Liver (tissue), 9 donors: ENCODE measurements around the gene RTN4RL2. TPM values are rescaled to one million over a fixed set of nuclear protein-coding genes. Genes with fewer than 3 reads are reported as not detected.

Experiments used
- DNase-seq: peaks from one replicate; pipeline ENCODE4 v3.0.0-alpha.2; 2017; ENCODE audit warnings: low spot score
- H3K27ac ChIP-seq, 2 donors: one replicate each; pipeline ENCODE4 v1.7.0; 2013; ENCODE audit warnings: inconsistent platforms in 2 of 2, low read length in 2 of 2, control low read depth in 1 of 2, low read depth in 1 of 2, mild to moderate bottlenecking in 1 of 2
- H3K27me3 ChIP-seq, 4 donors: one replicate each; pipeline versions ENCODE4 v1.6.1 to v1.7.0; 2013; ENCODE audit warnings: low read length in 3 of 4, inconsistent platforms in 1 of 4, mild to moderate bottlenecking in 1 of 4, moderate library complexity in 1 of 4; ENCODE audit not compliant: control insufficient read depth in 4 of 4, insufficient read depth in 4 of 4
- H3K36me3 ChIP-seq, 4 donors: one replicate each; pipeline versions ENCODE4 v1.6.1 to v1.7.0; 2013; ENCODE audit warnings: low read length in 3 of 4, mild to moderate bottlenecking in 3 of 4, low read depth in 1 of 4, moderate library complexity in 1 of 4; ENCODE audit not compliant: control insufficient read depth in 4 of 4, insufficient read depth in 3 of 4
- H3K4me1 ChIP-seq, 4 donors: one replicate each; pipeline versions ENCODE4 v1.6.1 to v1.7.0; 2013; ENCODE audit warnings: low read length in 3 of 4, mild to moderate bottlenecking in 3 of 4, moderate library complexity in 1 of 4; ENCODE audit not compliant: control insufficient read depth in 4 of 4, insufficient read depth in 4 of 4
- H3K4me3 ChIP-seq, 3 donors: one replicate each; pipeline versions ENCODE4 v1.6.1 to v1.7.0; 2013; ENCODE audit warnings: low read length in 3 of 3, control low read depth in 1 of 3, low read depth in 1 of 3, mild to moderate bottlenecking in 1 of 3
- H3K9ac ChIP-seq, 2 donors: one replicate each; pipeline ENCODE4 v1.7.0; 2013; ENCODE audit warnings: low read length in 2 of 2, mild to moderate bottlenecking in 2 of 2, moderate library complexity in 2 of 2, control low read depth in 1 of 2, low read depth in 1 of 2
- H3K9me3 ChIP-seq, 4 donors: one replicate each; pipeline versions ENCODE4 v1.6.1 to v1.7.0; 2013; ENCODE audit warnings: low read length in 3 of 4; ENCODE audit not compliant: control insufficient read depth in 4 of 4
- ATF3 ChIP-seq: IDR thresholded peaks from 2 replicates; pipeline ENCODE4 v1.6.1; 2016; ENCODE audit warnings: antibody characterized with exemption
- CTCF ChIP-seq: fragments of 150-350 bp; IDR thresholded peaks from 2 replicates; pipeline ENCODE4 v1.5.1; 2017; ENCODE audit warnings: improper control_type of control experiment, low read depth, low read length; ENCODE audit not compliant: missing input control
- FOXA1 ChIP-seq: IDR thresholded peaks from 2 replicates; pipeline ENCODE4 v1.6.1; 2016; ENCODE audit warnings: antibody characterized with exemption
- FOXA2 ChIP-seq: IDR thresholded peaks from 2 replicates; pipeline ENCODE4 v1.6.1; 2016; ENCODE audit warnings: antibody characterized with exemption
- HNF4A ChIP-seq, 2 donors: conservative IDR thresholded peaks; 2 replicates each; pipeline ENCODE4 v1.6.1; 2016; ENCODE audit warnings: antibody characterized with exemption in 2 of 2, mild to moderate bottlenecking in 2 of 2
- JUND ChIP-seq, 2 donors: IDR thresholded peaks; 2 replicates each; pipeline ENCODE4 v1.6.1; 2016; ENCODE audit warnings: antibody characterized with exemption in 2 of 2
- RAD21 ChIP-seq, 2 donors: IDR thresholded peaks; 2 replicates each; pipeline ENCODE4 v1.6.1; 2016; ENCODE audit warnings: antibody characterized with exemption in 2 of 2, mild to moderate bottlenecking in 2 of 2
- REST ChIP-seq: IDR thresholded peaks from 2 replicates; pipeline ENCODE4 v1.6.1; 2016; ENCODE audit warnings: antibody characterized with exemption, mild to moderate bottlenecking
- RXRA ChIP-seq, 2 donors: IDR thresholded peaks; 2 replicates each; pipeline ENCODE4 v1.6.1; 2017 to 2018; ENCODE audit warnings: antibody characterized with exemption in 2 of 2, mild to moderate bottlenecking in 1 of 2
- SP1 ChIP-seq: IDR thresholded peaks from 2 replicates; pipeline ENCODE4 v1.6.1; 2018; ENCODE audit warnings: antibody characterized with exemption, mild to moderate bottlenecking
- TAF1 ChIP-seq: conservative IDR thresholded peaks from 2 replicates; pipeline ENCODE4 v1.6.1; 2016; ENCODE audit warnings: antibody characterized with exemption, mild to moderate bottlenecking
- YY1 ChIP-seq: IDR thresholded peaks from 2 replicates; pipeline ENCODE4 v1.6.1; 2016; ENCODE audit warnings: antibody characterized with exemption, mild to moderate bottlenecking
- WGBS: extraction: QIAGEN DNeasy Blood & Tissue Kit; methylation state at CpG from one replicate; pipeline ENCODE4 v1.1.7; 2013; 5-methylcytosine and 5-hydroxymethylcytosine counted together
- polyA plus RNA-seq, 2 donors: library from polyadenylated mRNA; stranded (reverse) in 1 of 2; unstranded in 1 of 2; fragments of 200-250 nt in 1 of 2; fragments of >200 nt in 1 of 2; fragmentation: Nextera tagmentation in 1 of 2; extraction: Ambion mirVana in 1 of 2; gene quantifications; one replicate each; pipeline versions ENCODE4 v1.2.1 to v1.2.3, GENCODE V29; 2013 to 2015
- total RNA-seq, 2 donors: library from RNA; depleted of rRNA; stranded (reverse); fragments of >200 nt; gene quantifications; one replicate each; pipeline ENCODE4 v1.2.3, GENCODE V29; 2014
- TF ChIP-seq, protein P1 (sequence below): IDR thresholded peaks from 2 replicates; pipeline ENCODE4 v1.6.1; 2016; ENCODE audit warnings: antibody characterized with exemption
- TF ChIP-seq, protein P2 (sequence below): IDR thresholded peaks from 2 replicates; pipeline ENCODE4 v1.6.1; 2016; ENCODE audit warnings: antibody characterized with exemption
- donor health status: healthy.
- donor health status: healthy.
- donor health status: healthy.
- donor health status: healthy.
- donor health status: healthy.

The RTN4RL2 gene
- total and polyA plus RNA-seq, 4 donors = 0.75 to 18.1 (median 3.2) TPM

GRCh38 chr11:57493507-57494503 is 33.5 kb downstream of the RTN4RL2 start (continued):
- TF ChIP-seq REST = no peak
- peak; percentile 71 for TF ChIP-seq ATF3

DNA sequence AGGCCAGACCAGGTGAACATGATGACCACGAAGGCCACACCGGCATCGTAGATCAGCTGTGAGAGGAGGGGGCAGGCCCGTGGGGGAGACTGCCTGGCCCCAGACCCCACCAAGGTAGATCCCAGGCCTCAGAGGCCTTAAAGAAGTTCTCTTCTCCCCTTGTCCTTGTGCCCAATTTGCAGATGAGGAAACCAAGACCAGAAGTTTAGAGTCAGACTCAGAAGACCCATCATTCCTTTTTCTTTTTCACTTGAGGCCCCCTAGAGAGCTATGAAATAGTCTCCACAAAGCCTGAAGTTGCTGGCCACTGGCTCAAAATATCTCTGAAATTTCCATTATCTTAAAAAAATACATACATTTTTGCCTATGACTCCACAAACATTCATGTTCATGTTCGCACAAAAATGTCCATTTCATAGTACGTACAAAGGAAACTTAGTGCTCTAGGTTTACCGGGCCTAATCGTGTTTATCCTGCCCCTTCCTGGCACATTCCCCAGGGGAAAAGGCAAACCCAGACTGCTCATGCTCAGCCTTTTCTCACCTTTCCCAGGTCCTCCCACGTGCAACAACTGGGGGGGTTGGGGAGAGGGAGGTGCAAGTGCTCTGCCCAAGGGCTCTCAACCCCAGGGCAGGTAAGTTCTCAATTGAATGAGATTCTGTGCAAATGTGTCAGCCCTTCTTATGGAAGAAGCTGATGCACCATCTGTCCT is 35.9 kb downstream of the RTN4RL2 start:
- 54% methylated on average over 9 of the region's 9 CpGs for WGBS
- peak overlapping the region; percentile 58 to 74 for H3K27ac ChIP-seq
- H3K27me3 ChIP-seq = no peaks in the 10 kb centered on the region
- TF ChIP-seq CTCF (no peak), RAD21 (IDR thresholded peaks at IDR 0.05) (peak in 1 of 2 donors; percentile 21), RXRA (IDR thresholded peaks at IDR 0.05) (peak; percentile 32 to 76), SP1 (peak; percentile 36), FOXA2 (peak; percentile 29), JUND (IDR thresholded peaks at IDR 0.05) (no peak), TAF1 (no peak), HNF4A (conservative IDR thresholded peaks at IDR 0.05) (peak; percentile 27 to 66), FOXA1 (no peak), YY1 (peak; percentile 20)
- TF ChIP-seq, protein P1, sequence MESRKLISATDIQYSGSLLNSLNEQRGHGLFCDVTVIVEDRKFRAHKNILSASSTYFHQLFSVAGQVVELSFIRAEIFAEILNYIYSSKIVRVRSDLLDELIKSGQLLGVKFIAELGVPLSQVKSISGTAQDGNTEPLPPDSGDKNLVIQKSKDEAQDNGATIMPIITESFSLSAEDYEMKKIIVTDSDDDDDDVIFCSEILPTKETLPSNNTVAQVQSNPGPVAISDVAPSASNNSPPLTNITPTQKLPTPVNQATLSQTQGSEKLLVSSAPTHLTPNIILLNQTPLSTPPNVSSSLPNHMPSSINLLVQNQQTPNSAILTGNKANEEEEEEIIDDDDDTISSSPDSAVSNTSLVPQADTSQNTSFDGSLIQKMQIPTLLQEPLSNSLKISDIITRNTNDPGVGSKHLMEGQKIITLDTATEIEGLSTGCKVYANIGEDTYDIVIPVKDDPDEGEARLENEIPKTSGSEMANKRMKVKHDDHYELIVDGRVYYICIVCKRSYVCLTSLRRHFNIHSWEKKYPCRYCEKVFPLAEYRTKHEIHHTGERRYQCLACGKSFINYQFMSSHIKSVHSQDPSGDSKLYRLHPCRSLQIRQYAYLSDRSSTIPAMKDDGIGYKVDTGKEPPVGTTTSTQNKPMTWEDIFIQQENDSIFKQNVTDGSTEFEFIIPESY = no peak
- TF ChIP-seq, protein P2, sequence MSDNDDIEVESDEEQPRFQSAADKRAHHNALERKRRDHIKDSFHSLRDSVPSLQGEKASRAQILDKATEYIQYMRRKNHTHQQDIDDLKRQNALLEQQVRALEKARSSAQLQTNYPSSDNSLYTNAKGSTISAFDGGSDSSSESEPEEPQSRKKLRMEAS = peak; percentile 76
- no peak for DNase-seq
- H3K9ac ChIP-seq = peak overlapping the region in 1 of 2 donors; percentile 41
- H3K9me3 ChIP-seq = no peaks in the 10 kb centered on the region
- peaks cover 6 to 15% (median 10%) of the 10 kb centered on the region in 4 donors for H3K36me3 ChIP-seq
- peaks cover 31 to 76% (median 68%) of the 10 kb centered on the region in 4 donors for H3K4me1 ChIP-seq
- no peak overlapping the region for H3K4me3 ChIP-seq
